GM23248 (cell line): ENCODE results near the gene MICU1.

Source experiments
- EZH2 ChIP-seq: fragments of 200-600 bp; sonication (generic); IDR thresholded peaks from 2 replicates; pipeline ENCODE4 v1.6.1; 2018; ENCODE audit warnings: antibody characterized with exemption, mild to moderate bottlenecking; ENCODE audit not compliant: insufficient read depth, poor library complexity, severe bottlenecking
- EZH2phosphoT487 ChIP-seq: fragments of 200-600 bp; sonication (generic); IDR thresholded peaks from 2 replicates; pipeline ENCODE4 v1.6.1; 2018; ENCODE audit warnings: antibody characterized with exemption, moderate library complexity, mild to moderate bottlenecking, low read depth; ENCODE audit not compliant: insufficient read depth

GRCh38 chr10:72639441-72639873, 13.6 kb upstream of the MICU1 start:
- TF ChIP-seq EZH2 = no peak
- TF ChIP-seq EZH2phosphoT487 = no peak
